Kasumi-1 (cell line): ENCODE results near the gene MID1.

Experiments
- DNase-seq, 2 experiments: peaks; one replicate each; lab custom pipeline; 2025; lab: John Stamatoyannopoulos, UW

Gene MID1

GRCh38 chrX:10620121-10620699 is at the start of gene MID1:
Gene MID1, minus strand, starts transcription at chrX:10620585. Its CDS starts 53,038 bp downstream, at chrX:10567547.
- DNase-seq = peak in 1 of 2 experiments; percentile 18

GRCh38 chrX:10667143-10667542 is 46.8 kb upstream of the MID1 start:
- no peak for DNase-seq

GRCh38 chrX:10666102-10666501 is 45.7 kb upstream of the MID1 start:
- no peak for DNase-seq

GRCh38 chrX:10665681-10666080 is 45.3 kb upstream of the MID1 start:
- no peak for DNase-seq

GRCh38 chrX:10660171-10660570 is 39.8 kb upstream of the MID1 start:
- no peak for DNase-seq

GRCh38 chrX:10656214-10656613 is 35.8 kb upstream of the MID1 start:
- DNase-seq = no peak

GRCh38 chrX:10654960-10655359 is 34.6 kb upstream of the MID1 start:
- no peak for DNase-seq

GRCh38 chrX:10653302-10653701 is 32.9 kb upstream of the MID1 start:
- DNase-seq = no peak

GRCh38 chrX:10649265-10649664 is 28.9 kb upstream of the MID1 start:
- DNase-seq = no peak

GRCh38 chrX:10648614-10649013 is 28.2 kb upstream of the MID1 start:
- no peak for DNase-seq

GRCh38 chrX:10636851-10637250 is 16.5 kb upstream of the MID1 start:
- no peak for DNase-seq

GRCh38 chrX:10636337-10636736 is 16.0 kb upstream of the MID1 start:
- DNase-seq = peak in 1 of 2 experiments; percentile 6

GRCh38 chrX:10634392-10635161 is 14.2 kb upstream of the MID1 start:
- DNase-seq = no peak

GRCh38 chrX:10633722-10634121 is 13.3 kb upstream of the MID1 start:
- no peak for DNase-seq

GRCh38 chrX:10631416-10632145 is 11.2 kb upstream of the MID1 start:
- DNase-seq = no peak

- no peak for DNase-seq
Measured at GRCh38 chrX:10630320-10630719, 9.9 kb upstream of the MID1 start.

GRCh38 chrX:10629905-10630304 is 9.5 kb upstream of the MID1 start:
- no peak for DNase-seq

GRCh38 chrX:10628906-10629305 is 8.5 kb upstream of the MID1 start:
- DNase-seq = no peak

- no peak for DNase-seq
Measured at GRCh38 chrX:10622197-10622596, 1.8 kb upstream of the MID1 start.

- DNase-seq = no peak
Measured at GRCh38 chrX:10619425-10620046, 849 bp downstream of the MID1 start.

GRCh38 chrX:10618961-10619360 is 1.4 kb downstream of the MID1 start:
- DNase-seq = no peak

- no peak for DNase-seq
Measured at GRCh38 chrX:10617999-10618351, 2.4 kb downstream of the MID1 start.
